Lower leg skin (tissue), 3 donors: ENCODE data around the gene OSBPL9.

Experiments
- POLR2A ChIP-seq, 2 donors: fragments of 450-650 bp; IDR thresholded peaks; one replicate each; pipeline ENCODE4 v1.6.1; 2016 to 2017; ENCODE audit warnings: antibody characterized with exemption in 2 of 2, mild to moderate bottlenecking in 1 of 2, moderate library complexity in 1 of 2
- TF ChIP-seq, protein P1 (sequence below), 3 donors: fragments of 450-650 bp; IDR thresholded peaks; one replicate each; pipeline ENCODE4 v1.5.1; 2016; ENCODE audit warnings: antibody characterized with exemption in 3 of 3, mild to moderate bottlenecking in 3 of 3, moderate library complexity in 2 of 3

DNA sequence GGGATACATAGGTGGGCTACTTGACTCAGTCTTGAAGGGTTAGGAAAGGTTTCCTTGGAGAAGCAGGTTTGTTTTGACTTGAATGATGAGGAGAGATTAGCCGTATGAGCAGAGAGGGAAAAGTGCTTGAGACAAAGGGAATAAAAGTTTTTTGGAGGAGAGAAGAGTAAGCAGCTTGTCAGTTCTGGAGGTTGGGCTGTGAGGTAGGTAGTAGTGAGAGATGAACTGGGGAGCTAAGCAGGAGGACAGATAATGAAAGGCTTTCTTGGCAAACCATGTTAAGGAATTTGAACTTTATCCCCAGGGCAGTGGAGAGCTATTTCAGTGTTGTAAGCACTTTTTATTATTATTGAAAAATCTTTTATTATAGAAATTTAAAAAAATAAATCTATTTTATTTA lies 3.6 kb downstream of the OSBPL9 start:
- TF ChIP-seq, protein P1, sequence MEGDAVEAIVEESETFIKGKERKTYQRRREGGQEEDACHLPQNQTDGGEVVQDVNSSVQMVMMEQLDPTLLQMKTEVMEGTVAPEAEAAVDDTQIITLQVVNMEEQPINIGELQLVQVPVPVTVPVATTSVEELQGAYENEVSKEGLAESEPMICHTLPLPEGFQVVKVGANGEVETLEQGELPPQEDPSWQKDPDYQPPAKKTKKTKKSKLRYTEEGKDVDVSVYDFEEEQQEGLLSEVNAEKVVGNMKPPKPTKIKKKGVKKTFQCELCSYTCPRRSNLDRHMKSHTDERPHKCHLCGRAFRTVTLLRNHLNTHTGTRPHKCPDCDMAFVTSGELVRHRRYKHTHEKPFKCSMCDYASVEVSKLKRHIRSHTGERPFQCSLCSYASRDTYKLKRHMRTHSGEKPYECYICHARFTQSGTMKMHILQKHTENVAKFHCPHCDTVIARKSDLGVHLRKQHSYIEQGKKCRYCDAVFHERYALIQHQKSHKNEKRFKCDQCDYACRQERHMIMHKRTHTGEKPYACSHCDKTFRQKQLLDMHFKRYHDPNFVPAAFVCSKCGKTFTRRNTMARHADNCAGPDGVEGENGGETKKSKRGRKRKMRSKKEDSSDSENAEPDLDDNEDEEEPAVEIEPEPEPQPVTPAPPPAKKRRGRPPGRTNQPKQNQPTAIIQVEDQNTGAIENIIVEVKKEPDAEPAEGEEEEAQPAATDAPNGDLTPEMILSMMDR (IDR thresholded peaks at IDR 0.05) = no peak
- TF ChIP-seq POLR2A (IDR thresholded peaks at IDR 0.05) = no peak
